Measurements from ENCODE around the gene GLRX.
"Not testable (repeated sequence)": the region's sequence is repeated elsewhere in the genome, so short reads cannot be mapped to it uniquely, and the experiment has no call there.

Gene GLRX

DNA sequence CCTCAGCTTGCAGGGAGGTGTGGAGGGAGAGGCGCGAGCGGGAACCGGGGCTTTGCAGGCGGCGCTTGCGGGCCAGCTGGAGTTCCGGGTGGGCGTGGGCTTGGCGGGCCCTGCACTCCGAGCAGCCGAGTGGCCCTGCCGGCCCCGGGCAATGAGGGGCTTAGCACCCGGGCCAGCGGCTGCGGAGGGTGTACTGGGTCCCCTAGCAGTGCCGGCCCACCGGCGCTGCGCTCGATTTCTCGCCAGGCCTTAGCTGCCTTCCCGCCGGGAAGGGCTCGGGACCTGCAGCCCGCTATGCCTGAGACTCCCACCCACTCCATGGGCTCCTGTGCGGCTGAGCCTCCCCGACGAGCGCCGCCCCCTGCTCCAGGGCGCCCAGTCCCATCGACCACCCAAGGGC is 28.6 kb upstream of the GLRX start:
- not testable (repeated sequence) for DNase-seq

DNA sequence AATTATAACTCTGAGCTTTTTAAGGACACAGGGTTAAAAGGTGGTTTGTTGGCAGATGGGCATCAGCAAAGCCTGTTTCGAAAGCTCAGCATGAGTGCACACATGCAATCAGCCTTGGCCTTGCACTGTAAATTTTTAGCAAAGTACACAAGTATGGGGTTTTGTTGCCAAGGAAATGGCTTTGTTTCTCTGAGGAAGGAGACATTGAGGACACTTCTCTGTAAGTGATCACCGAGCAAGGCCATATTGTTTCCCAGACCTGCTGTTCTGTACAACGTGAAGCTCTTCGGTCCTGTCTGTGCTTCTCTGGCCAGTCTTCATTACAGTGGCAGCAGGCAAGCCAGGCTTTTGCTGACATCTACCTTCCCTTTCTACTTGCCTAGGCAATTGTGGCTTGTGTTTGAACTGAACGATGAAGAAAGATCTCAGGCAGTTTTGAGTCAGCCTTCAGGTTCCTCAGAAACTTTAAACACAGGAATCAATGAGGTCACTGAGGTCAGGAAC is 27.9 kb upstream of the GLRX start:
- DNase-seq, result peak; percentile 35

DNA sequence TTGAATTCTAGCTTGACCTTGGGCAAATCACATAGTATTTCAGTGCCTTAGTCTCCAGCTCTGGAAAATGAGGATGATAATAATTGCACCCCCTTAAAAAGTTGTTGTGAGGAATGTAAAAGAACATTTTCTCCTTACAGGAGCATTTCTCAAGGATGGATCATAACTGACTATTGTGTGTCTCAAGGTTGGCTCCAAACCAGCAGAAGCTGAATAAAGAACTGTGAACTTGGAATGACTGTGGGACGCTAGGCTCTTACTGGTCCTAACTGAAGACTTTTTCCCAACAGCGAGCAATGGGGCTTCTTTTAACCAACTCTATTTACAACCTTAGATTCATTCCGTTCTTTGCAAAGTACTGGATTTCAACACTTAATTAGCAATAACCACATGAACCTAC is 26.2 kb upstream of the GLRX start:
- DNase-seq, result no peak

DNA sequence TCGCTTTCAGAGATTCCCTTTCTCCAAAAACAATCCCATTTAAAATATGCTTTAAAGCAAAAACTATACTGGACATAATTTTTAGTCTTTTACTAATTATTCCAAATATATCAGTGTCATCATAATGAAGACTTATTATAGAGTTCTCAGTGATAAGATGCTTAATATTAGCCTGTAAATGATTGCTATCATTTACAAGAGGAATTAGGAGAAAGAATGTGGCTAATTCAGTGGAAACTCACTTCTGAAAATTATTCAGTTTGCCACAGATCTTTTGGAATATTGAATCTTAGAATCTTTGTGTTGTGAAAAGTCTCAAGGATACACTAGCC is 24.7 kb upstream of the GLRX start:
- DNase-seq, result no peak

DNA sequence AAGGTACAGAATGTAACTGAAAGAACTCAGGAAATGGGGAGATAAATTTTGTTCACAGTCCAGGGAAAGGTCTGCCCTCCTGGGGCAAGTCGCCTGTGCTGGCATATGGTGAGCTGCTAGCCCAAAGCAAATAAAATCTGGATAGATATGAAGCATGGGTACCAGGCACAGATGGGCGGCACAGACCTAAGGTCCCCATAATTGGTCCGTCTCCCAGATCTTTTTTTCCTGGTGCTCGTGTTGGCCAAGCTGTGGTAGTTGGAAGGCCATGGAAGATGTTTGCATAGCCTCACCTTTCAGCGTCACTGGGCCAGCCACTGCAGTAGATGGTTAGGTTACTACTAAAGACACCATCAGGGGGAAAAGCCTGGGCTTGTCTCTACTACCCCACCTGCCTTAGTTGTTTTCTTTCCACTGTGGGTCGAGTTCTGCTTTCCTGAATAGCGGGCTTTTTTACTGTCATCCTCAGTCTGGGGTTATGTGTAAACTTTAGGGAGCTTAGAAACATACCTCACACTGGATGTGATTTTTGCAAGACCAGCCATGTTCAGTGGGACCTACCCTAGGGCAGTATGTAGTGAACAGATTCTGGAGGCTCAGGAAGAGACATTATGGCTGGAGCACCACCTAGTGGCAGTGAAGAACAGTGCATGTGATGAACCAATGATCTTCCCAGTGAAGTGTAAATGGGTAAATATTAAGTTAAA is 24.2 kb upstream of the GLRX start:
- DNase-seq, result peak; percentile 89

DNA sequence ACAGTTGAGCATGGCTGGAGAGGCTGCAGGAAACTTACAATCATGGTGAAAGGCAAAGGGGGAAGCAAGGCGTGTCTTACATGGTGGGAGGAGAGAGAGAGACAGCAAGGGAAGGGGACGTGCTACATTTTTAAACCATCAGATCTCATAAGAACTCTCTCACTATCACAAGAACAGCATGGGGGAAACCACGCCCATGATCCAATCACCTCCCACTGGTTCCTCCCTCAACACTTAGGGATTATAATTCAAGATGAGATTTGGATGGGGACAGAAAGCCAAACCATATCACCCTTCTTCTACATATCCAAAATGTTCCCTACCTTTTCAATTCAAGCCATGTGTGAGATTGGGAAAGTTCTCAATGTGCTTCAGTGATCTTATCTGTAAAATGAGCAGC is 22.9 kb upstream of the GLRX start:
- DNase-seq, result peak; percentile 46

DNA sequence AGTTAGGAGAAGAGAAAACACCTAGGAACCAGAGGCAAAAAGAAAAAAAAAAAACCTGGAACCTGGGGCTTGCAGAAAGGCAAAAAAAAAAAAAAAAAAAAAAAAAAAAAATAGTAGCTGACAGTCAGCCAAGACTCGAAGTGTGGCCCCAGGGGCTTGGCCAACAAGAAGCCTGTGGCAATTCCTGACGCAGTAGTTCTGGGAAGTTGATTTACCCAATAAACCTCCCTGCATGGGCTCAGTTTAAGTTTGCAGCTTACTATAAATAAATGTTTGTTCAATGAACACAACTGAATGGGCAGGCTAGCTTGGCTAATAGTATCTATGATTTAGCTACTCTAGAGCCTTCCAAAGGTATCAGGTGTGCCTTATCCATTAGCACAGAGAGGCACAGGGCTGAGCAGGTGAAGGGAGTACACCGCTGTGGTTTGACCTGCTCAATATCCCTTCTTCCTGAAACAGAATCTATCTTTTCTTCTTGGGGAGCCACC is 21.3 kb upstream of the GLRX start:
- DNase-seq, result peak; percentile 53

DNA sequence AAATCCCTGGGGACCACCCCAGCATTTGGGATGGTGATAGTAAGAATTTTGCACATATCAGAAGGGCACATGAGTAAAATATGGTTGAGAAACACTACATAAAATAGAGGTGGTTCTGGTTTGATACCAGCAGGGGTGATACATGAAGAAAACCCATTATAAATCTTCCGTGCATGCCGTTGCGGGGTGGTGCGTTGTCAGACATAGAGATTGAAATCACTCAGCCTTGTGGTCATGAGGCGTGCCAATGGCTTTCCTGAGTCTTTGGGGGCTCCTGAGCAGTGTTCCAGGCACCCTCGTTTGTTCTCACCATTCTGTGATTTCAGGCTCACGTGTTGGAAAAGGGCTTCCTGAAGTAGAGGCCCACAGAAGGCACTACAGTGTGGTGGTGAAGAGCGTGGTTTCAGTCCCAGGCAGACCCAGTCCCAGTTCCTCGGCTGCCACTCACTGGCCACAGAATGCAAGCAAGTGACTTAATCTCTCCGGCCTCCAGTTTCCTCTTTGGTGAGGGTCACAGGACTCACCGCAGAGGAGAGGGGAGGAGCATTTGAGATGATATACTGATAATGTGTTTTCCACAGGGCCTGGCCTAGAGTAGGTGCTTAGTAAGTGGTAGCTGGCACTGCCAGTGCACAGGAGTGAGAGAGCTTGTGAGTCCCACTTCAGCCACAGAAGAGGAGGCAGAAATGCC is 20.5 kb upstream of the GLRX start:
- peak; percentile 98 for DNase-seq

DNA sequence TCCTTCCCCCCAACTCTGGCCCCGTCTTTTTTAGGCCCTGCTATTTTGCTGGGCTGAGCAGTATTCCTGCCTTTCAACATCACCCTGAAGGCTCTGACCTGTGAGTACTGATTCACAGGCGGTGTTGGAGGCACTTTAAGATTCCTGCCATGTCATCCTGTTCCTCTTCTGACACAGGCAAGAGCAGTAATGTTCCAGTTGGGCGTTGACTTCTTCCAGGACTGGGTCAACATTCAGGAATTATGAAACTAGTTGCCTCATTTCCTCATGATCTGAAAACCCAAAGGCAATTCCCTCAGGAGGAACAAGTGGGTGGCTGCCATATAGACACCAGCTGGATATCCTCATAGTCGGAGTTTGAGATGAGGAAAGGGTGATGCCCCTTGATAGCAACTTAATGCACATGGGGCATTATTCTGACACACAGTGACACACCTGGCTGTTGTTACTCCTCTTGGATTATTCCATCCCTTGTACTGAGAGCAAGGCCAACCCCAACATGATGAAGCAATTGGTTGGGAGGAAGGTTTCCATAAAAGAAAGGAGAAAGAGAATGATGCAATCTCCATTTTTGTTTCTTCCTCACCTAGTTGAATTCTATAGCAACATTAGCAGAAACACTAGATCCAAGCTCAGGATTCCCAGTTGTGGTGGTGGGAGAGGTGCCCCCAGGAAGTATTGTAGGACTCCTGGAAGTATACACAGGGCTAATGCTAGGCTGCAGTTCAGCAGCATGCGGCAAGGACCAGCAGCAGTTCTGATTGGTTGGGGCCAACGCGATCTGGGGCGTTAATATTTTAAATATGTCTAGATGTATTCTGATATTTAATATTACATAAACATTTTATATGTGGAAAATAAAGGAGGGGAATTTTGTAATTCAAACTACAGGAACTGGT is 19.6 kb upstream of the GLRX start:
- no peak for DNase-seq

DNA sequence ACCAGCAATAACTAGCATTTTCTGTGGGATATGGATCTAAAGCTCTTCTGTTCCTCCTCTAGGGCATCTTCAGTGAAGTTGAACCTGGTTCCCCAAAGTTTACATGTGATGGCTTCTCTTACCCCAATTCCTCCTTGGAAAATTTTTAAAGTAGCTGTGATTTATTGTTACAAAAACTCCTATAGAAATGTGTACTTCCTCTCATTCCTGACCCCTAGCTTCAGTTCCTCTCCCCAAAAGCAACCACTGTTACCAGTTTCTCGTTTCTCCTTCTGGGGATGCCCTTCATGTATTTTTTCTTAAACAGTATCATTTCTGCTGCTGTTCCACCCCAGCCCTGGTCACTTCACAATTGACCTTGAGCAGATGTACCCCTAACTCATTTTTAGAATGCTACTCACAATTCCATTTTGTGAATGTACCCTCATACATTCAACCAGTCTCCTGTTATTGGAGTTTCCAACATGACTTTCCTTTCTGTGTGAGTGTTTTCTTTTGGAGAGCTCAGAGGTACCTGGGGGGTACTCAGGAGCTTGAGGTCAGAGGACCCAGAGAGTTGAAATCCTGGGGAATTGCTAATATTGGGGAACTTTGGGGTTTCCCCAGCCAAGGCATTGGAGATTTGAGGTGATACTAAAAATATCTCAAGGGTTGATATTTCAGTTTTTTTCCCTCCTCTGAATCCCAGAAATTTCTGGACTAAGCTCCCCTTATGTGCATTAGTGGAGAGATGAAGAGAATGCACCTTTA is 18.6 kb upstream of the GLRX start:
- DNase-seq, result no peak

DNA sequence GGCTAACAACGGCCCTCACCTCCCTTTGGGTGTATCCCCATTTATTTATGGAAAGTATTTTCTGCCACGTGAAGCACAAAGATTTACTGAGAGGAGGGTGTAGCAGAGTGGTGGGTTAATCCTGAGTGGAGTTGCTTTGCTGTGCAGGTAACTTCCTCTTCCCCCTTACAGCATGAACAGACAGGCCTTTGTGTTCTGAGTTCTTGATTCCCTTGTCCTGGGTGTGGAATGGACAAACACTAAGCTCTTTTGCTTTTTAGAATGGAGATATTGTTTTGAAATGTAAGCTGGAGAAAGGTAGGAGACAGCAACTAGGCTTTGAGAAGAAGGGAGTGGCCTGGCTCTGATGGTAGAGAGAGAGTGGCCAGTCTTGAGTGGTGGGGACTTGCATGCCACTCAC is 17.1 kb upstream of the GLRX start:
- DNase-seq, result no peak

DNA sequence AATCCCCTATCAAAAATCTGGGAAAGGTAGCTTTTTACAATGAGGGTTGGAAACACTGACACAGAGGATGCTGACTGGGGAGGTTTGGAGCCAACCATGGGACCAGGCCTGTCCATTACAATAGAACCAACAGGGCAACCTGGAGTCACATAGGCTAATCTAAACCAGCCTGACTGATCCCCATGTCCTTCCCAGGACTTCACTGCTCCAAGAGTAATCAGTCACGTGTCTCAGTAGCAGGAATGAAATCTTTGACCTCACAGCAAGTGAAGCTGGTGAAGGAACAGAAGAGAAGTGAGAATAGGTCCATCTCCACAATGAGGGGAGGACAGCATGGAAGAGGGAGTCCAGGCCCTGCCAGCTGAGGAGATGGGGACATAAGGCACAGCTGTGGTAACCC is 16.0 kb upstream of the GLRX start:
- no peak for DNase-seq

DNA sequence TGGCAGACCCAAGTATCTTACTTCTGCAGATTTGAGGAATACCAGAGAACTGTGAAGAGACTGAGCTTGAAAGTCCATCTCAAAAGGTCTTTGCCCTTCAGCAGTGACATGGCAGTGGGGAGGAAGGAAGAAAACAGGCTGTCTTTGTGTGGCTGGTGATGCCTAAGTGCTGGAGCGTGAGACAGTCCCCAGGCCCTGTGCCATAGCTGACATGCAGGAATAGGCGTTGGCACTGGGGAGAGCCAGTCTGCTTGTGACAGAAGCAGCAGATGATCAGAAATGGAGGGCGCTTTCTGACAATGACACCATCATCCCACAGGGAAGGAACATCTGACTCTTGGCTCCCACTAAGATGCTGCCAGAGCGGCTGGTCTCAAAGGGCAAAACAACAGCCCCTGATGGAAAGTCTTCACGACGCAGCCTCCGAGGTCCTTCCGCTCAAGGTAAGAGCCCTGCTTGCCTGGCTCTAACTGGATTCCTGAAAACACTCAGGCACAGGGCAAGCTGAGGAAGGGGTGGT is 15.5 kb upstream of the GLRX start:
- no peak for DNase-seq

DNA sequence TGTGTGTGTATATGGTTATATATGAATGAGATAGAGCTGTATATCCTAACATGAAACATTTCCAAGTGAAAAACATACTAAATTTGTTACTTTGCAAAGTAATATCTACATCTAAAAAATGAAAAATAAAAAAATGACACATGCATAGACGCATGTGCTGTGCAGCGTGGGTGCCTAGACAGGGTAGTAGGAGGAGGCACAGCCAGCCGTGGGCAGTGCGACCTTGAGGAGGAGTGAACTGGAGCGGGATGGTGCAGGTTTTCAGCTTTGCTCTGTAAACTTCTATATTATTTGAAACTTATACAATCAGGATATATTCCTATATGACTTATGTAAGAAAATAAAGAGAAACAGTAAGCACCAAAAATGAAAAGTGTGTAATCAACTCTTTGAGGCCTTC is 15.0 kb upstream of the GLRX start:
- DNase-seq, result no peak

DNA sequence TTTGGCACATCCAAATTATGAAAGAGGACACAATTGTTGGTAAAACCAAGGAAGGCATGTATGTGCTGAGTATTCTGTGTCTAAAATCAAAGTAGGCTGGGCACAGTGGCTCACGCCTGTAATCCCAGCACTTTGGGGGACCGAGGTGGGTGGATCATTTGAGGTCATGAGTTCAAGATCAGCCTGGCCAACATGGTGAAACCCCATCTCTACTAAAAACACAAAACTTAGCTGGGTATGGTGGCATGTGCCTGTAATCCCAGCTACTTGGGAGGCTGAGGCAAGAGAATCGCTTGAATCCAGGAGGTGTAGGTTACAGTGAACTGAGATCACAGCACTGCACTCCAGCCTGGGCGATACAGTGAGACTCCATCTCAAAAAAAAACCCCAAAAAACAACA is 14.4 kb upstream of the GLRX start:
- not testable (repeated sequence) for DNase-seq

DNA sequence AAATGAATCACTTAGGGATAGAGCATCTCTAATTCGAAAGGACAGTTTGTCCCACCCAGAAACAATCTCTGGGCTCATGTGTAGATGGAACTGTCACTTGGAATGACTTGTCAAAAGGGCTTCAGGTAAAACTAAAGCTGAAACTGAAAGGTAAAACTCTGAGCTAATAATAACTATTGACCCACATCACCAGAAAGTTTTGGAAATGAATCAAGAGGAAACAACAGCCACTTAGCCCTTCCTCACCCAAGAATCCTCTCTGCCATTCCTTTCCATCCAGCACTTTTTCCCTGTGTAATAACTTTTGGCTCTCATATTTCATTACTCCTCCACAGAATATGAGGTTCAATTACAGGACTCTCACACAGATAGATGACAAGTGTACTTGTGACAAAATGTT is 14.0 kb upstream of the GLRX start:
- no peak for DNase-seq

DNA sequence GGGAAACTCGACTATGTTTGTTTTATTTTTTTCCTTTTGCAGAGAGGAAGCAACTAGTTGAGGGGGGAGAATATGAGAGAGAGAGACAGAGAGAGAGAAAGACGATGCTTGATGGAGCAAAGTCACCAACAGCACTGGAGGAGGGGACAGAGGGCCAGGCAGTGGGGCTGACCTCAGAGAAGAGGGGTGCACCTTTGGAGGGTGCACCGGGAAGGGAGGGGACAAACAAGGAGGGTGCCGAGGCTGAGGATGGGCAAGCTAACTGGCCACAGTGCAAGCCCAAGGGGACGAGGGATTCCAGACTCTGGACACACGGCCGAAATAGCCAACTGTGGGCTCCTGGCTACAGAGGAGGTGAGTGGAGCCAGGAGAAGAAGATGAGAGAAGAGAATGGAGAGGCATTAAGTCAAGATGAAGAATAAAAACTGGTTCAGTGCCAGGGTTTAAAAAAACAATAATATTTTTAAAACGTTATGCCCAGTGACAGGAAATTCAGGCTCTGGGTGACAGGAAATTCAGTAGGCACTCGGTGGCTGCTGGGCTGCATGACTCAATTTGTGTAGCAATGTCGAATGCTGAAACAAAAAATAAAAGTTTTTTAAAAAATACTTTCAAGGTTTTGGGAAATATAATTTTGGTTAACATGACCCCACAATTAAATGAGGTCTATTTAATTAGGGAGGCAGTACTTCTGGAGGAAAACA is 13.3 kb upstream of the GLRX start:
- peak; percentile 57 for DNase-seq

DNA sequence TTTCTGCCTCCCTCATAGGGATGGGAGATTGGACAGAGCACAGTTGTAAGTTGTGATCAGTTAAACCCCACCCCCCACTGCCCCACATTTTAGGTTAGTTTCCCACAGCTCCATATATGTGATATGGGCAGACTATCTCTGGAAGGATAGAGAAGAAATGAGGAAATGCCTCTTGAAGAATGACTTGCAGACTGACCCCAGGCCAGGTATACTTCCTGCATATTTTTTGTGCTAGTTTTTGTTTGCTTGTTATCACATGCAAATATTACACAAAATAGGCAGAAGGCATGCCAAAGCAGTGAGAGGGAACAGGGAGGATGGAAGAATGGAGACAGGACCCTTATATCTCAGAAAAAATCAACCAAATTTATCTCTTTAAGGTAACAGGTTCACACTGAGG is 10.1 kb upstream of the GLRX start:
- peak; percentile 21 for DNase-seq

DNA sequence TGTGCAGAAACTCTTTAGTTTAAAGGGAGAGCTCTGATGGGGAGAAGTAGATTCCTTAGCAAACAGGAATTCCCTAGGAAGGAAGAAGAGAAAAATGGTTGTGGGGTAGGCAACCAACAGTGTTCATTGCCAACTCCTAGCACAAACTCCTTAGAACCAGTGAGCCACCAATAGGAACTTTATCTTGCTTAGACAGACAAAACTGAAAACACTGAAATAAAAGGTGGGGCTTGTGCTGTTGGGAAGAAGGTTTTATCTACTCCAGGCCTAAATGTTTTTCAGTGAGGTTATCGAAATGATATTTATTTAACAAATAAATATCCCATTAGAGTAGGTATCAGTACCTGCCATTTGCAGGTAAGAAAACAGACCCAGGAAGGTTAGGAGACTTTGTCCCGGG is 7.7 kb upstream of the GLRX start:
- peak; percentile 69 for DNase-seq

DNA sequence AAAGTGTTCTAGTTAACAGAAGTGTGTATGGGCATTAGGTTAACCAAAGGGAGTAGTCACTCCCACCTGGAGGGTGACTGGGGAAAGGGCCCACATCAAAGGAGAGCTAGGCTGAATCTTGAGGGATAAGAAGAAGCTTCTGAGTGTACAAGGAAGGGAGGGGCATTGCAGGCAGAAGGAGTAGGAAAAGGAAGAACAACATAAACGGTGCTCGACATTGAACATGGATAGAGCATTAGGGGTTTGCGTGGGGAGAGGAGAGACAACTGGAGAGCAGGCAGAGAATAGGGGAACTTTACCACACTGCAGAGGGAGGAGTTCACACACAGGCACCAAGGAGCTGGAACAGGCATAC is 5.3 kb upstream of the GLRX start:
- peak; percentile 48 for DNase-seq

DNA sequence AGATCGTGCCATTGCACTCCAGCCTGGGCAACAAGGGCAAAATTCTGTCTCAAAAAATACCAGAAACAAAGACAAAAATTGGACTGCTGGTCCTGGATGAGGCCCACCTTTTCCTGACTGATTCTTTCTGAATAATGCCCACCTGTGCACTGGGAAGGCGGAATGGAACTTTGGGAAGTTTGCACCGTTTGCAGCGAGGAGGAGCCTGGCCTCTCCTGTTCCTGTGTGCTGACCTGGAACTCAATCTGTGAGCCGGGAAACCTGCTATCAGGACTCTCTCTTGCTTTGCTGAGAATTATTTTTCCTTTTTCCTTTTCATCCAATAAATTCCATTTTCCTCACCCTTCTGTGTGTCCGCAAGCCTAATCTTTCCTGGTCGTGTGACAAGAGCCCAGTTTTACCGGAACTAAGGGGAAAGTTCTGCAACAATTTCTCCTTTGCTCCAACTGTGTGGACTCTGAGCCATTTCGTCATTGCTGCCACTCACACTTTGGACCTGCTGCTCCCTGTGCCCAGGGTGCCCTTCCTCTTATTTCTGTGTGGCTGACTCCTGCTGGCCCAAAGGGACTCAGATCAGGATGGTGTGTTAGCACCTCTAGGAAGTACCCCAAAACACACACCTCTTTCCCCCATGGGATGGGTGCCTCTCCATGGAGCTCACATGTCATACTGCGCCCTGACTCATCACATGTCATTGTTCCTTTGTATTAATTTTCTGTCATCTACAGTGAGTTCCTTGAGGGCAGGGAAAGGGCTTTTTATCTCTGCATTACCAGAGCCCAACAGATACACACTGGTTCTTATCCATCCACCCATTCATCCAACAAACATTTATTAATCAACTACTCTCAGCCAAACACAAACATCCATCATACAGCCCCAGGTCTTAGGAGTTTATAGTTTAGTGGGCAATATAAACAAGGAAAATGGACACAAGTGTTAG is 4.7 kb upstream of the GLRX start:
- peak; percentile 81 for DNase-seq

Measured in hematopoietic multipotent progenitor cell treated with erythropoietin and hydrocortisone succinate and interleukin-3 and kit ligand, for 4 days (in vitro differentiated cells).